Stimulated activated effector memory CD8-positive, alpha-beta T cell treated with anti-CD3 and anti-CD28 coated beads, Interleukin-12 subunit alpha, Interleukin-12 subunit beta, amount 100 ng/mL, for 72 hours (primary cell): Measurements from ENCODE around the gene EPB41L1.

Experiments
- ATAC-seq: fragments of 150-1000 bp; cut with Tn5 transposase; 2 replicates; pipeline ENCODE4 v1.10.0; 2021
- DNase-seq, 2 donors: peaks; one replicate each; pipeline ENCODE4 v3.0.0; 2021 to 2022; ENCODE audit warnings: low spot score in 2 of 2
- H3K27ac Mint-ChIP-seq: one replicate; pipeline ENCODE4 v1.8.0; 2022; ENCODE audit warnings: mild to moderate bottlenecking, mixed read lengths
- H3K36me3 Mint-ChIP-seq: one replicate; pipeline ENCODE4 v1.8.0; 2022; ENCODE audit warnings: mild to moderate bottlenecking, mixed read lengths
- H3K4me1 Mint-ChIP-seq: one replicate; pipeline ENCODE4 v1.8.0; 2022; ENCODE audit warnings: mixed read lengths
- H3K4me3 Mint-ChIP-seq: one replicate; pipeline ENCODE4 v1.8.0; 2022; ENCODE audit warnings: mild to moderate bottlenecking, mixed read lengths
- H3K9me3 Mint-ChIP-seq: one replicate; pipeline ENCODE4 v1.8.0; 2022; ENCODE audit warnings: mixed read lengths

Gene EPB41L1

DNA sequence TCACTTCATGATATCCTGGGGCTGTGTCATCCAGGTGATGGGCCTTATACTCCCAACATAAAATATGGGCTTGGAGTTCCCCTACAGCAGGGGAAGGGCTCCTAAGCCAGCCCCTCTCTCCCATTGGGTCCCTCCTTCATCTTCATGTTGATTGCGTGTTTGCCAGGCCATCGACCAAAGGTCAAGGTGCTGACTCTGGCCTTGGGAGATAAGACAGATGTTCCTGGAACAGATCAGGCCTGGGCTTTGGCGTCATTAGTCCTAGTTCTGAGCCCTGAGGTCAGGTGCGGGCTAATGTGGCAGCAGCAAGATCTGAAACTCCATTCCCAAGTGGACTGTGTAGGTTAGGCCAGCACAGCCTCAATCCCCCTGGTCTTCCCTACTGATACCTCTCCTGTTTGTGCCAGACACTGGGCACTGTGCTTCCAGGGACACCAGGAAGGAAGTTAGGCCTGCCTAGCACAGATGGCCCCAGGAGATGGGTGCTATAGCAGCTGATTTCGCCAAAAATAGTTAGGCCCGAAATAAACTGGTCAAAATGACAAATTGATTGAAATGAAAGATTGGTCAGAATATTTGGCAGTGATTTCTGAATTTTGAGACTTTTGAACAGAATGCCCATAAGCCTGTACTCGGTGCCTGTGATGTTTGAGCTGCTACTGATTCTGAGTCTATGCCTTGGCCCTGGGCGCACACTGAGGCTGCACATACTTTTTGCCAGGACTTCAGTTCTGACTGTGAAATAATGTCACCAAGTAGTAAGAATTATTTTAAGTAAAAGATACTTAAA is 28.8 kb downstream of the EPB41L1 start:
- ATAC-seq (no peak), DNase-seq (no peak)
- Mint-ChIP-seq H3K4me1 (no peaks in the 10 kb centered on the region), H3K27ac (no peak overlapping the region), H3K36me3 (no peaks in the 10 kb centered on the region), H3K4me3 (no peak overlapping the region), H3K9me3 (no peaks in the 10 kb centered on the region)

DNA sequence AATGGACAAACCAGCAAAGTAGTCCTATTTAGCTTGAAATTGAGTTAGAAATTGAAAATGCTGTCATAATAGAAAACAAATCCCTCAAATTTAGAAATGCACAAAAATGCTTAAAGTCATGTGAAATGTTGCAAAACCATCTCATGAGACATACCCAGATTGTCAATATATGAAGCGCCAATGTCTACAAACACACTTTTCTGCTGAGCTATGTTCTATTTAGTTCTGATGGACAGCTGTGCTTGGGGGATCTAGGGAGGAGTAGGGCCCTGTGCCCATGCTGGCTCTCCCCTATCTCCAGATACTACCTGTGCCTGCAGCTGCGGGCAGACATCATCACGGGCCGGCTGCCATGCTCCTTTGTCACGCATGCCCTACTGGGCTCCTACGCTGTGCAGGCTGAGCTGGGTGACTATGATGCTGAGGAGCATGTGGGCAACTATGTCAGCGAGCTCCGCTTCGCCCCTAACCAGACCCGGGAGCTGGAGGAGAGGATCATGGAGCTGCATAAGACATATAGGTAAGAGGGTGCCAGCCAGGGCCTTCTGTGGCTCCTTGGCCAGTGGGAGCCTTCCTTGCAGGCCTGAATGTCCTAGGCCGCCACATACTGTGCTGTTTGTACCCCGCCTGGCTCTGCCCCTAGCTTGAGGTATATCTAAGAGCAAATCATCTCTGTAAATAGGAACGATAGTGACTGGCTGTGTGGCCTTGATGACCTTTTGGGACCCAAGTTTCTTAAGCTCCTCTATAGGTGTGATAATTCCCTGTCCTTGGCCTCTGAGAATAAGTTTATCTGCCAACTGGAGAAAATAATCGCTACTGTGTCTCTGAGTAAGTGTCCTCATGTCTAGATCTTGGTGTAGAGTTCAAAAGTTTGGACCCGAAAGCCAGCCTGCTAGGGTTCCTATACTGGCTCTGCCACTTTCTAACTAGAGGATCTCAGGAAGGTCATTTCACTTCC is 30.6 kb downstream of the EPB41L1 start:
- H3K9me3 Mint-ChIP-seq, result no peaks in the 10 kb centered on the region
- H3K4me3 Mint-ChIP-seq, result no peak overlapping the region
- peak; percentile 25 for ATAC-seq
- DNase-seq, result no peak
- no peaks in the 10 kb centered on the region for H3K36me3 Mint-ChIP-seq
- H3K27ac Mint-ChIP-seq, result no peak overlapping the region
- no peaks in the 10 kb centered on the region for H3K4me1 Mint-ChIP-seq

DNA sequence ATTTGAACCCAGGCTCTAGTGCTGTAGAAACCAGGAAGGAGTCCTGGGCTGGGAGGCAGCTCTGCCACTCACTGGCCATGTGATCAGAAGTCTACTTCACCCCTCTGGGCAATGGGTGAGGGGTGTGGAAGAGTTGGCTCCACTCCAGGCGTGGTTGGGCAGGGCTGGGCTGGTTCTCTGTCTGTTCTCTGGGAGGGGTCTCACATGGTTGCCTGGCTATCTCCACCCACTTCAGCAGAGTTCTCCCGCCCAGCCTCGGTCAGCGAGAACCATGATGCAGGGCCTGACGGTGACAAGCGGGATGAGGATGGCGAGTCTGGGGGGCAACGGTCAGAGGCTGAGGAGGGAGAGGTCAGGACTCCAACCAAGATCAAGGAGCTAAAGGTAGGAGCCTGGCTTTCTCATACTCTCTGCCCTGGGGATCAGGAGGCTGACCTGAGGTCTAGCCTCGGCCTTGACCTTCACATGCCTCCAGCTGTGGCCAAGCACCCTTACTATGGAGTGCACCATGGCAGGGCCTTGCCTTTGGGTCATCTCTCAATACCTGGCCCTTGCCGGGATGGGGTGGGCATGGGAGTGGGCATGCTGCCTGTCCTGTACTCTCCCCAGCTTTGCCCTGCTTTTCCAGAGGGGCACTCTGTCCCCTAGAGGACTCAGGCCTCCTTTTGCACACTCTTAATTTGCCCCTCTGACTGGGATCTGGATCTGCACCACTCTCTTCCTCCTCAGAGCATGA is 39.6 kb downstream of the EPB41L1 start:
- Mint-ChIP-seq H3K27ac (no peak overlapping the region), H3K4me3 (no peak overlapping the region), H3K4me1 (no peaks in the 10 kb centered on the region), H3K9me3 (no peaks in the 10 kb centered on the region), H3K36me3 (no peaks in the 10 kb centered on the region)
- ATAC-seq (no peak), DNase-seq (no peak)

DNA sequence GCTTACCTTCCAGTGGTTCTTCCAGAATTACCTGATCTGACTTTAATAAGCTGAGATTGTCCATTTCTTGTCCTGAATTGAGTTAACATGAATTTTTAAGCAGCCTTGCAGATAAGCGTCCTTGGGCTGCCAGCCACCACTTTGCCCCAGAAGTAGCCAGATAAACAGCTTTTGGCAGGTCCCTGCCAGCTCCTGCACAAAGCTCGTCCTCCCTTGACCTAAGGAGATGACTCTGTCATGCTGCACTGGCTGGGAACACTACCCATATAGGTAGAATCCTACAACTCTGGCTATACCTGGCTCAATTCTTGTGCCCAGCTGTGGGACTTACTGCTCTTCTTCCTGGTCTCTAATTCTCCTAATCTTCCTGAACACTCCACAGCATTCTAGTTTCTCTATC is 42.1 kb downstream of the EPB41L1 start:
- Mint-ChIP-seq H3K27ac (no peak overlapping the region), H3K4me3 (no peak overlapping the region), H3K4me1 (peaks cover 6% of the 10 kb centered on the region), H3K9me3 (no peaks in the 10 kb centered on the region), H3K36me3 (no peaks in the 10 kb centered on the region)
- DNase-seq (no peak), ATAC-seq (no peak)

DNA sequence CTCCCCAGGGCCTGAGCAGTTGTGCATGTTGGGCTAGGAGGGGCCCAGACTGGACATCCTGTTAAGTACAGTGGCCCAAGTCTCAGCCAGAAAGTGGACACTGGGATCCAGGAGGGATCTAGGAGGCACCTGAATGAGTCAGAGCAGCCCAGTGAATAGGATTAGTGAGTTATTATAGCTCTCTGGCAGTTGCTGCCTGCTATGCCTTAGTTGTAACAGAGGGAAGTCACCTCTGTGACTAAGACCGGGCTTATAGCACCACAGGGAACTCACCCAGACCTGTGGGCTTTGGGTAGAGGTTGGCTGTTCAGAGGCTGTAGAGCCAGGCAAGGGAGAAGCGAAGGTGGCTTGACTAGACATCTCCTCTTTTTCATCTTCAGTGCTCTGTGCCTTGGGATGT is 42.7 kb downstream of the EPB41L1 start:
- DNase-seq, result no peak
- Mint-ChIP-seq H3K9me3 (no peaks in the 10 kb centered on the region), H3K4me1 (peaks cover 6% of the 10 kb centered on the region), H3K4me3 (no peak overlapping the region), H3K27ac (no peak overlapping the region), H3K36me3 (no peaks in the 10 kb centered on the region)
- no peak for ATAC-seq

DNA sequence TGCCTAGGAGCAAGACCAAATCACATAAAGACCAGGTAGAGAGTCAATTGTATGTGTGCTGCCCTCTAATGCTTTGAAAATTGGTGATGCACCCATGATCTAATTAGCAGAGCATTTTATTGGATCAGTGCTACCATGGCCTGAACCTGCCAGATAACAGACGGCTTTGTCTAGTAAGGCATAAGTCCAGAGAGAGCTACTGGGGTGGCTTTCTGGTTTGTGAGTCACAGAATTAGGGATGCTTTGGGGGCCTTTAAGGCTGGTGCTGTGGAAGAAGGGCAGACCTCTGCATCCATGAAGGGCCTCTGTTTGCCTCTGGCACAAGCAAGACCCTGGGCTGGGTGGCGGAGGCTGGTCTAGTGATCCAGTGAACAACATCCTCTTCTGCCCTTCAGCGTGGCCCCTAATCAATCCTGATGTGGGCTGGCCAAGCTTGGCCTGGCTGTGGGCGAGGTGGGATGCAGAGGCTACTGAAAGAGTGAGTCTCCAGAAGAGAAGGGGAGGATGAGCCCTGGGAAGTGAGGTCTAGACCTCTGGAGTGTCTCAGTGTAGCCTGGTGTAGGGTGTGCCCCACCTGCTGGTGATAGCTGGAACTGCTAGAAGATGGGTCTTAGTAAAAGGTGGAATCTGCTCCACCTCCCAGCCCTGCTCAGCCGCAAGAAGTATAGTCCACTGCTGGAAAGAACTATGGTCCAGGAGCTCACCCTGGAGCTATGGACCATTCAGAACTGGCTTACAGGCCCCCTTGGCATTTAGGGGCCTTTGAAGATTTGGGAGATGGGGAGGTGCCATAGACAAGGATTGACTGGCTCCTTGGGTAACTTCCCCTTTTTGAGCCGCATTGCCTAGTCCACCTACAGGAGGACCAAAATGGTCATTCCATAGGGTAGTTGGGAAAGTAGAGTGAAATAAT is 45.1 kb downstream of the EPB41L1 start:
- Mint-ChIP-seq H3K4me1 (peaks cover 12% of the 10 kb centered on the region), H3K4me3 (no peak overlapping the region), H3K9me3 (no peaks in the 10 kb centered on the region), H3K27ac (no peak overlapping the region), H3K36me3 (no peaks in the 10 kb centered on the region)
- DNase-seq, result peak; percentile 68 to 86
- peak; percentile 72 for ATAC-seq

DNA sequence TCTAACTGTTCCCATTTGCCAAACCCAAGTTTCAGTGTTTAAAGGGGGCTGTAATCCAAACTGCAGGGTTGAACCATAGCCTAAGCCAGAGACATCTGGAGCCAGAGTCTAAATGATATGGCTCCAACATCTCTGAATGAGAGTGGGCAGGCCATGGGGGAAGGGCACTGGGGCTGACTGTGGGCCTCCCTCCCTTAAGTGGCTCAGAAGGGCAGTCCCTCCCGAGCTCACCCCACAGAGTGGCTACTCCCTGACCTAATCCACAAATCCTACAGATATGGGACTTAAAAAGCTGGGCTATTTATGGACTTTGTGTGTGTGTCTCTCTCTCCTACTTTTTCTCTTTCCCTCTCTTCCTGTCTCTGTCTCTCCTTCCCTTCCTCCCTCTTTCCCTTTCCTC is 45.9 kb downstream of the EPB41L1 start:
- no peaks in the 10 kb centered on the region for H3K9me3 Mint-ChIP-seq
- H3K27ac Mint-ChIP-seq, result no peak overlapping the region
- H3K36me3 Mint-ChIP-seq, result no peaks in the 10 kb centered on the region
- peaks cover 12% of the 10 kb centered on the region for H3K4me1 Mint-ChIP-seq
- H3K4me3 Mint-ChIP-seq, result no peak overlapping the region
- DNase-seq, result no peak
- ATAC-seq, result no peak

DNA sequence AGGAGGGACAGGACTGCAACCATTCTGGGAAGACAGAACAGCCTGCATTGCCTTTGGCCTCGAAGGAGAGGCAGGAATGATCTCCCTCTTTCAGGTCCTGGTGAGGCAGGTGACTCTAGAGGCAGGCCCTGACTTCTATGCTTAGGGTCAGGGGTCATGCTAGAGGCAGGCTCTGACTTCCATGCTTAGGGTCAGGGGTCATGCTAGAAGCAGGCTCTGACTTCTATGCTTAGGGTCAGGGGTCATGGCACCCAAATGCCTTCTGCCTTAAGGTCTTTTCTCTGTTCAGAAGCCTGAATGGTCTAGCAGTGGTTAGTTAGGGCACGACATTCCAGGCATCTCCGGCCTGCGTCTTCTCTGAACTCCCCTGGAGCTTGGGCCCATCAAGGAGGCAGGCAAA is 46.7 kb downstream of the EPB41L1 start:
- H3K36me3 Mint-ChIP-seq, result no peaks in the 10 kb centered on the region
- no peak for ATAC-seq
- no peak overlapping the region for H3K27ac Mint-ChIP-seq

DNA sequence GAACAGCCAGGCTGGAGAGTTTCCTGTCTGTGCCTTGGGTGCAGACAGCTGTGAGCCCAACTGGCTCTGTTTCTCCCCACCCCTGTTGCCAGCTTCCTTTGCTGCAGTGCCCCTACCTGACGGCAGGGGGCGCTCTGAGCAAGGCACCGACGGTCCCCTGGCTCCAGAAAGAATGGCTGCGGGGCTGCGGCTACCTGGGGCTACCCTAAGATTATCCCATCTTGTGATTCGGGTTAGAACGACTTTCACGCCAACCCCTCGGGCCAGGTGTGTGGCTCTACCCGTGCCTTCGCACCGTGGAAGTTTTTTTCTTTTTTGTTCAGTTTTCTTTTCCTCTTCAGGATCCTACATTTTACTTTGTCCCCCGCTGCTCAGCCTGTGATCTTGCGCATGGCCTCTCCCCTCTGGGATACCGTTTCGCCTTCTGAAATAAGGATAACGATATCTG is 48.4 kb downstream of the EPB41L1 start:
- DNase-seq (peak; percentile 81 to 88), ATAC-seq (peak; percentile 73)
- Mint-ChIP-seq H3K27ac (no peak overlapping the region), H3K36me3 (no peaks in the 10 kb centered on the region), H3K4me1 (peaks cover 12% of the 10 kb centered on the region), H3K4me3 (peak overlapping the region; percentile 31), H3K9me3 (no peaks in the 10 kb centered on the region)

More for the DNA sequence above, 46.7 kb downstream of the EPB41L1 start:
- DNase-seq, result no peak
- no peaks in the 10 kb centered on the region for H3K9me3 Mint-ChIP-seq
- no peak overlapping the region for H3K4me3 Mint-ChIP-seq
- peaks cover 12% of the 10 kb centered on the region for H3K4me1 Mint-ChIP-seq

DNA sequence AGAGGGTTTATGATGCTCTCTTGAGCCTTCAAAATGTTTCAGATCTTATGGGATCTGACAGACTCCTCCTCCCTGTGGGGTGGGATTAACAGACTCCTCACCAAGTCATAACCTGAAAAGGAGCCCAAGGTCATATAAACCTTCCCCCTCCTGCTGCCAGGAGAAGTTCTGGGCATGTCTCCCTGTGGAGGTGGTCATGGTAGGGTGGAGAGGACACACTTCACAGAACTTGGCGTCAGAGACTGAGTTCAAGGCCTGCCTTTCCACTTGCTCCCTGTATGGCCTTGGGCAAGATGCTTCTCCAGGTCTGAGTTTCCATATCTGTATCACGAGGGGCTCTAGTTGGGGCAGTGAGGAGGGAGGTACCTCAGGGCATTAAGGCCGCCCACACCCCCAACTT is 49.3 kb downstream of the EPB41L1 start:
- H3K27ac Mint-ChIP-seq, result no peak overlapping the region
- no peaks in the 10 kb centered on the region for H3K36me3 Mint-ChIP-seq
- no peak for ATAC-seq
- no peak overlapping the region for H3K4me3 Mint-ChIP-seq
- DNase-seq, result no peak
- peaks cover 12% of the 10 kb centered on the region for H3K4me1 Mint-ChIP-seq
- H3K9me3 Mint-ChIP-seq, result no peaks in the 10 kb centered on the region

DNA sequence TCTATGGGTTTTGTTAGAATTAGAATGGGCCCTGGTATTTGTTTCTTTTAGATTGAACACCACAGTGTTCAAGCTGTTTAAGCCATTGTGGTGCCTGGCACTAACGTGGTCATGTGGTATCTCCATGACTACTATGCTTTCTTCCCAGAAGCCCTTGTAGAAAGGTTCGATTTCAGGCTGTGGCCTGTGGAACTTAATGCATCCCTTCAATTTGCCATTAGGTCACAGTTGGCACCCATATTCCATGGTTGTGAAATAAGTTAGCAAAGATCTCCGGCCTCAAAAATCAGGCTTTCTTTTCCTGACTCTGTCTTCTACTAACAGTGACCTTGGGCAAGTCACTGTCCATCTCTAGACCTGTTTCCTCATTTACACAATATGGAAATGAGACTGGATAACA is 50.5 kb downstream of the EPB41L1 start:
- DNase-seq (no peak), ATAC-seq (no peak)
- no peaks in the 10 kb centered on the region for H3K36me3 Mint-ChIP-seq
- no peak overlapping the region for H3K4me3 Mint-ChIP-seq
- H3K27ac Mint-ChIP-seq, result no peak overlapping the region
- H3K9me3 Mint-ChIP-seq, result no peaks in the 10 kb centered on the region
- peaks cover 6% of the 10 kb centered on the region for H3K4me1 Mint-ChIP-seq

DNA sequence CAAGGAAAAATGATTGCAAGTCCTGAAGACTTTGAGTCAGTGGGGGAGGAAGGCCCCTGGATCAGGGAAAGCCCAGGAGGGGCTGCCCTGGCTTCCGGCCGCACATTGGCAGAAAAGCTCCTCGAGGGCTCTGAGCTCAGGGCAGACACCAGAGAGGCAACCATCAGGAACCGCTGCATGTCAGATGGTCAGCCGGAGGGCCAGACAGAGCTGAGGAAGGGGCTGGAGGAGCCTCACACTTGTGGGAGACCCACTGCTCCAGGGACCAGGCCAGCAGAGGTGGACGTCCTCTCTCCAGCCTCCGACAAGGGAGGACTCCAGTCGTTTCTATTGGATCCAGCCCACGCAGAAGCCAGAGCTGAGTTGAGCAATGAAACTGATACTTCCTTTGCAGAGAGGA is 51.5 kb downstream of the EPB41L1 start:
- Mint-ChIP-seq H3K4me3 (no peak overlapping the region), H3K4me1 (peaks cover 6% of the 10 kb centered on the region), H3K9me3 (no peaks in the 10 kb centered on the region), H3K27ac (no peak overlapping the region), H3K36me3 (no peaks in the 10 kb centered on the region)
- DNase-seq, result no peak
- ATAC-seq, result no peak

DNA sequence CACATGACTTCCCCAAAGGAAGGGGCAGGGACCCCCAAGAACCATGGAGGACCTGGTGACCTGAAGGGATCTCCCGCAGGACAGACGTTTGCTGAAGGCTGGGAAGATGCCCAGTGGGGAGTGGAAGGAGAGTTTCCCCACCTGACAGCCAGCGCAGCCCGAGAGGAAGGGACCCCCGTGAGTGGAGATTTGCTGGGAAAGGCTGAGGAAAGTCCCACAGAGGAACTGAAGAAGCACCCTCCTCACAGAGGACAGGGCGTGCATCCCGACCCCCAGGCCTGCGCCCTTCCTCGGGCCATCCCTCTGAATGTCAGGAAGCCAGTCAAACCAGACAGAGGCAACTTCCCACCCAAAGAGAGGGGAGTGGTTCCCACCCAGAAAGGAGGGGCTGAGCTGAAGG is 52.1 kb downstream of the EPB41L1 start:
- DNase-seq, result no peak
- Mint-ChIP-seq H3K4me1 (peaks cover 6% of the 10 kb centered on the region), H3K4me3 (no peak overlapping the region), H3K36me3 (no peaks in the 10 kb centered on the region), H3K9me3 (no peaks in the 10 kb centered on the region), H3K27ac (no peak overlapping the region)
- ATAC-seq, result no peak

DNA sequence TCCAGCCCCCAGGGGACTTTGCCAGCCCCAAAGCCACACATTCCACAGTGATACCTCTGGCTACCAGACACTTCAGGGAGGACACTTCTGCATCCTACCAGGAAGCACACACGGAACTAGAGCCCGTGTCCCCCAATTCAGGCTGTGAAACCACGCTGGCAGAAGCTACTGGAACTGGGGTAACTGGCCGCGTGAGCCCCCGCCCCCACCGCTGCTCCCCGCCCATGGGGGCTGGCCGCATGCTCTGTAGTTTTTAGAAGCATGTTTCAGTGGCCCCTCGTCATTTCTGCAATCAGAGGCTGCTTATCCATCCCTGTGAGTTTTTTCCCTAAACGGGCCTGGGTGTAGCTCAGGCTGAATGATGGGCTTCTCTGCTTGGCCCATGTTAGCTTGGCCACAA is 53.1 kb downstream of the EPB41L1 start:
- Mint-ChIP-seq H3K4me1 (peaks cover 6% of the 10 kb centered on the region), H3K27ac (no peak overlapping the region), H3K36me3 (no peaks in the 10 kb centered on the region), H3K9me3 (no peaks in the 10 kb centered on the region), H3K4me3 (no peak overlapping the region)
- ATAC-seq (no peak), DNase-seq (no peak)
